HG02970 (cell line): ENCODE data around the gene UMODL1.

Experiments used
- ATAC-seq: cut with Tn5 transposase; IDR thresholded peaks from one replicate; pipeline ENCODE4 v1.9.1; 2021; ENCODE audit warnings: mild to moderate bottlenecking, moderate library complexity, moderate number of reproducible peaks; ENCODE audit not compliant: unreplicated experiment, low FRiP score

Gene UMODL1

DNA sequence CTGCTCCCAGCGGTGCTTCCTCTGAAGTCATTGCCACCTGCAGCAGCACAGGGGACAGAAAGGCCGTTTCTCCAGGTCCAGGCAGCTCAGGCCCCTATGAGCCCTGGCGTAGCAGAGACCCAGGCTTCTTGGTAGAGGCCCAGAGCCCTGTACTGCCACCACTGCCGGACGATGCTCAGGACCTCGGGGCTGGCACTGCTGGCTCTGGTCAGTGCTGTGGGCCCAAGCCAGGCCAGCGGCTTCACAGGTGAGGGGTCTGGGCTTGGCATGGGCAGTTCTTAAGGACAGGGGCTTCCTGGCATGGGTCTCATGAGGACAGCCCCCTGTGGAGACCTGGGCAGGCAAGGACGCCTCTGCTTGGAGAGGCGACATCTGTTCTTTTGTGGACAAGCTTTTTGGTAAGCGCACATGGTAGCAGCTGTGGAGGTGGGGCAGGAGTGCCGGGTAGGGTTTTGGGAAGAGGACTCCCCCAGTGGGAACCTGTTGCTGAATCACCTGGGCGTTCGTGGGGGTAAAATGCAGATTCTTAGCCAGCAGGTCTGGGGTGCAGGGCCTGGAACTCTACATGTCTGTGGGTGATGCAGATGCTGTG lies at the start of gene UMODL1:
UMODL1 (plus strand) TSS at position 172 of the 592 bp plus-strand sequence; CDS start at position 172, 0 bp downstream.
- ATAC-seq, result no peak

- ATAC-seq, result no peak
Measured at GRCh38 chr21:42021371-42022090, 49.6 kb upstream of the UMODL1 start.

DNA sequence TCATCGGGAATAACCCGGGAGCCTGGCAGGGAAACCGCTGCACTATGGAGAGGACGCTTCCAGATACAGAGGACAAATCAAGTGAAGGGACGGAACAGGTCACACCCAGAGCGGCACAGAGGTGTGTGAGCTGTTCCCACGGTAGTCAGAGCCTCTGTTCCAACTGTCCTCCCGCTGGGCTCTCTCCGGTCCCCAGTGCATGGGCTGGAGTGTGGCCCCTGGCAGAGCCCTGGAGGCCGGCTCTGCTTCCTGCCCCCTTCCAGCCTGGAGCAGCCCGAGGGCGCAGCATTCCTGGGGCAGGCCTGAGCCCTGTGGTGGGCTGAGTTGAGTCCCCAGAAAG lies 49.1 kb upstream of the UMODL1 start:
- no peak for ATAC-seq

GRCh38 chr21:42022906-42023305 lies 48.2 kb upstream of the UMODL1 start:
- no peak for ATAC-seq

GRCh38 chr21:42025376-42026081 lies 45.6 kb upstream of the UMODL1 start:
- no peak for ATAC-seq

DNA sequence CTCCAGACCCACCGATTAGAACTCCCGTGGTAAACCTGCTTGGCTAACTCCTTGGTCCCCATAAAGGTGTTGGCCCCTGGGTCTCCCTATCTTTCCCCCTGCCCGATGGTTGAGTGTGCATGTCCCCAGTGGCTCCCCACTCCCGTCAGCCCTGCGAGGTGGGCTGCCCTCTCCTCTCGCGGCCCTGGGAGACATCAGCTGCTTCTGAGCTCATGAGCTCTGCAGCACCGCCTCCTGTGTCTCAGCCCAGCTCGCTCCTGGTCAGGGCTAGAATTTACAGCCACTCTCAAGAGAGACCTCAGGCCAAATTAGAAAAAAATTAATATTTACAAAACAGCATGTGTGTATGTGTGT lies 45.1 kb upstream of the UMODL1 start:
- no peak for ATAC-seq

DNA sequence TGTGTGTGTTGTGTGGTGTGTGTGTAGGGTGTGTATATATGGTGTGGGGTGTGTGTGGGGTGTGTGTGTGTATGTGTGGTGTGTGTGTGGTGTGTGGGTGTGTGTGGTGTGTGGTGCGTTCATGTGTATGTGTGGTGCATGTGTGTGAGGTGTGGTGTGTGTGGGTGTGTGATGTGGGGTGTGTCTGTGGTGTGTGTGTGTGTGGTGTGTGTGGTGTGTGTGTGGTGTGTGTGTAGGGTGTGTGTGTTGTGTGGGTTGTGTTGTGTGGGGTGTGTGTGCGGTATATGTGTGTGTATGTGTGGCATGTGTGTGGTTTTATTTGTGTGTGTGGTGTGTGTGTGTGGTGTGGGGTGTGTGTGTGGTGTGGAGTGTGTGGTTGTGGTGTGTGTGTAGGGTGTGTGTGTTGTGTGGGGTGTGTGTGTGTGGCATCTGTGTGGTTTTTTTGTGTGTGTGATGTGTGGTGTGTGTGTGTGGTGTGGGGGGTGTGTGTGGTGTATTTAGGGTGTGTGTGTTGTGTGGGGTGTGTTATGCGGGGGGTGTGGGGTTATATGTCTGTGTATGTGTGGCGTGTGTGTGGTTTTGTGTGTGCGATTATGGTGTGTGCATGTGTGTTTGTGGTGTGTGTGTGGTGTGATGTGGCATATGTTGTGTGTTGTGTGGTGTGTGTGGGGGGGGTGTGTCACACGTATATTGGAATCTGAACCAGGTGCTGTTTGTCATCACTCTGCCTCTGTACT lies 43.9 kb upstream of the UMODL1 start:
- no peak for ATAC-seq

GRCh38 chr21:42027822-42028765 lies 43.0 kb upstream of the UMODL1 start:
- no peak for ATAC-seq

DNA sequence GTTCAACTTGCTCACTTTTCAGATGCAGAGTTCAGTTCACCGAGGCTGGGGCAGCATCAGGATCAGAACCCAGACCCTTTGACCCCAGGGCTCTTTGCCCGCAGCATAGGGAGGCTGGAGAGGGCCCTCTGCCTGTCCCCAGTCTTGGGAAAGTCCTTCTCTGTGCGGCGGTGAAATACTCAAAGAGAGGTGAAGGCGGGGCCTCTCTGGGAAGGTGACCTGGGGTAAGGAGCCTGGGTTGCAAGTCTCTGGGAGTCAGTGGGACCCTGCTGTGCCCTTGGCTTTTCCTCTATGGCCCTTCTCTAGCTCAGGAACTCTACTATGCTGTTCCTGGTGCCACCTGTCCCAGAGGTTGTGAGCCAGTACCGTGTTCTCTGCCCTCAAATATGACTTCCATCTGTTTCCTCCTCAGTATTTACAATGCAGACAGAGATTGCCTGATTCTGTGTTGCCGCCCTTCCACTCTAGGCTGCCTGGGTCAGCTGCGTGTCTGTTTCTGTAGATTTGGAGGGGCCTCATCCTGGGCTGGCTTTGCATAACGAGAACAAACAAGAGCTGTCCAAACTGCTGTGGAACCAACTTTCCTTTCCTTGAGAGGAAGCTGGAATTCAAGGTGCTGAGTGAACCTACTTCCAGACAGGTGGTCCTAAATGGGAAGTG lies 42.2 kb upstream of the UMODL1 start:
- ATAC-seq, result no peak

- ATAC-seq, result no peak
Measured at GRCh38 chr21:42030311-42030710, 40.8 kb upstream of the UMODL1 start.

- no peak for ATAC-seq
Measured at GRCh38 chr21:42031241-42031640, 39.9 kb upstream of the UMODL1 start.

DNA sequence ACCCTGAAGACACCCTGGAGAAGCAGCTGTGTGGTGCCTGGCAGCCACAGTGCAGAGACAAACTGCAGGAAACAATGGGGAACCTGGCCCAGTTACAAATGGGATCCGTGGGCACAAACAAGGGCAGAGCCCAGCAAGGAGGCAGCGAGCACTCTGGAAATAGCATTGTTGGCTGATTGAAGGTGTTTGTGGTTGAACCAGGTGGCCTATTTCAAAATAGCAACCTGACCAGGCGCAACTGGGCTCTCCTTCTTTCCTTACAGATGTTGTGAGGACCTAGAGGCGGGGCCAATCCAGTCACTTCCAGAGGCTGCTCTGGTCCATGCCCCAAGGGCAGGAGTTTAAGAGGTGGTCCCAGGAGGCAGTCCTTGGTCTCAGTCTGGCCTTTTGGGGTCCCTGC lies 39.3 kb upstream of the UMODL1 start:
- ATAC-seq, result no peak

DNA sequence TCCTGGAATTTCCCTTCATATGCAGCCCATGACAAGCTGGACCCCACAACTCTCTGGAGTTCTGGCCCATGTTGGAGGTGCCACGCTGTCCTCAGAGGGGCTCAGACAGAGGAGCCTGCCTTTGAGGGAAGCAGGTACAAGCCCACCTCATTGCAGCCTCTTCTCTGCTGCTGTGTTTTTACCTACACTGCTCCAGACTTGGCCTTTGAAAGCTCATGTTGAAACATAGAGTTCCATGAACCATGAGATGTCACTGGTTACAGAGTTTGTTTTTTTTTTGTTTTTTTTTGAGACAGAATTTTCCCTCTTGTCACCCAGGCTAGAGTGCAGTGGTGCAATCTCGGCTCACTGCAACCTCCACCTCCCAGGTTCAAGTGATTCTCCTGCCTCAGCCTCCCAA lies 38.9 kb upstream of the UMODL1 start:
- no peak for ATAC-seq

GRCh38 chr21:42032968-42033367 lies 38.1 kb upstream of the UMODL1 start:
- no peak for ATAC-seq

- no peak for ATAC-seq
Measured at GRCh38 chr21:42036313-42036712, 34.8 kb upstream of the UMODL1 start.

GRCh38 chr21:42037516-42037915 lies 33.6 kb upstream of the UMODL1 start:
- no peak for ATAC-seq

DNA sequence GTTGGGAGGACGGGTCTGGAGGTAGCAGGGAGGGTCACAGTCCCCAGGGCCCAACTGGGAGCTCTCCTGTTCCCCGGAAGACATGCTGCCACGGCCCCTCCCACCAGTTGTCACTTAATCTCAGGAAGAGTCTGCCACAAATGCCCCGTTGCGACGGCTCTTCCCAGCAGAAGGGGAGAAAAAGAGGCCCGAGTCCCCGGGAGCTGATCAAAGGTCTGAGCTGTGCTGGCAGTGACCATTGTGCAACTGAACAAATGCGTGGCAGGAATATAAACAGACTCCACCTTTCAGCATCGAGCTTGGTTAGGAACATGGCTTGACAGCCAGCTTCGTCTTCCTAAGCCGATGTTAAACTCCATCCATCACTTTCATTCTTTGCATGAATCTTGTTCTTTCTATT lies 33.2 kb upstream of the UMODL1 start:
- ATAC-seq, result no peak

GRCh38 chr21:42038393-42038792 lies 32.7 kb upstream of the UMODL1 start:
- no peak for ATAC-seq

- no peak for ATAC-seq
Measured at GRCh38 chr21:42038826-42039425, 32.2 kb upstream of the UMODL1 start.
